ENCODE results near the gene SGCD.
"Not testable (repeated sequence)": the region's sequence is repeated elsewhere in the genome, so short reads cannot be mapped to it uniquely, and the experiment has no call there.

Gene SGCD

DNA sequence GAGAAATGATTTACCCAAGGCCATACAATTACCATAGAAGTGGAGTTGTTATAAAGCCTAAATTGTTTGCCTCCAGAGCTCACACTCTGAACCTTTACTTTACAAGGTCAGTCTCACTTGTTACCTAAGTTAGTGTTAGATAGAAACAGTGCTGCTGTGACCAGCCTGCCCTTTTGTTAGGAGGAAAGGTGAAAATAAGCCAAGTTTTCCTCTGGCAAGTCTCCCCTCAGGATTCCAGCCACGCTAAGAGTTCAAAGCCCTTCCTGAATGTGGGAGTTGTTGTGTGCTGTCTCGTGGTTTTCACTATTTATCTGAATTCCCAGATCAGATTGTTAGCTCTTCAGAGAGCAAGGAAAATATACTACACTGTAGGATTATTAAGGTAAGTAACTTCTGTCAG lies 260.0 kb downstream of the SGCD start:
- DNase-seq, result no peak

DNA sequence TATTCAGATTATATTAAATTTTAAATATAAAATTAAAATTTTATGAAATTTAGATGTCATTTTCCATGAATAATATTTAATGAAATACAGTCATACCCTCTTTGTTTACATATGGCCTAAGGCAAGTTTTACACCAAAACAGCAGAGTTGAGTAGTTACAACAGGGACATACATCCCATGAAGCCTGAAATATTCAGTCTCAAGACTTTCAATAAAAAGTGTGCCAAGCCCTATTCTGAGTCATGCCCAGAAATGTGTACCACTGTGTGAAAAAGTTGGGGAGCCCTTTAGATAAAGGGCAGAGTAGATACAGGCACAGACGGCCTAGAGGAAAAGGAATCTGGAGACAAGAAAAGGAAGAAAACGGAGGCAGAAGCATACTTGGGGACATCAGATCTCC lies 261.3 kb downstream of the SGCD start:
- no peak for DNase-seq

DNA sequence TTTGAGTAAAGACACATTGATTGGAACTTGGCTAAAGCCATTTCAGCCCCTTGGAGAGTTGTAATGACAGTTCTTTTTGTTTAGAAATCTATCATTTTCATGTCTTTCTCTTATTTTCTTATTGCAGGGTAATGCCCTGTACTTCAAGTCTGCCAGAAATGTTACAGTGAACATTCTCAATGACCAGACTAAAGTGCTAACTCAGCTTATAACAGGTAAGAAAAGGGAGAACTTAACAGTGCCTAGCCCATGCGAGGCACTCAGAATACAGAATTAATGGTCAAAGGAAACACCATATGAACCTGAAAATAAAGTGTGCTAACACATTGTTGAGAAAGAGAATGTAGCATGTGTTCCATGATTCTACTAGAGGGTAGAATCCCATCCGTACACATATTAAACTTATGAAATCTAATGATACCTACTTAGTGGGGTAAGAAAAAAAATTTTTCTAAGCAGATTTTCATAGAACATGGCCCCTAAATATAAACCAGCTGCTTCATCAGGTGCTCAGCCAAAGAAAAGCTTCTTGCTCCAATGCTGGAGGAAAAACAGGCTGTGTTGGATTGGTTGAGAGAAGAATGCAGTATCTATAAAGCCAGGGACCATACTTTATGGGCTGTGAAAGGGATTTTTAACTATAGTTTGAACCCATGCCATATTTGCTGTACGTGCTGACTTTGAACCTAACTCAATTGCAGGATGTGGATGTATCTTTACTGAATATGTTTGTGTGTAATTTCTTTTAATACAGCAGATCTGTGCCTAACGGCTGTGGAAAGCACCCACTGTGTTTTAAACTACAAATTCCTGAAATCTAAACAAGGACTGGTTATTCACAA lies 262.4 kb downstream of the SGCD start:
- DNase-seq, result no peak

DNA sequence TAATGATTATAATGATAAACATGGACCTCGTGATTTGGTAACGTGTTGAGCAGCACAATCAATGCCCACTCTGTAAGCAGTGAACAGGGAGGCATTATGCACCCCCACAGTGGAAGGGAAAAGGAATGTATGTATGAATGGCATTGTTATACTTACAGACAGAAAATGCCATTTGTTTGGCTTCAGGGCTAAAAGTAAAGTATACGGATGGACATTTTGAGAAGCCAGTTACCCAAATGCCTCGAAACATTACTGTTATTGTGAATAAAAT lies 262.9 kb downstream of the SGCD start:
- no peak for DNase-seq

DNA sequence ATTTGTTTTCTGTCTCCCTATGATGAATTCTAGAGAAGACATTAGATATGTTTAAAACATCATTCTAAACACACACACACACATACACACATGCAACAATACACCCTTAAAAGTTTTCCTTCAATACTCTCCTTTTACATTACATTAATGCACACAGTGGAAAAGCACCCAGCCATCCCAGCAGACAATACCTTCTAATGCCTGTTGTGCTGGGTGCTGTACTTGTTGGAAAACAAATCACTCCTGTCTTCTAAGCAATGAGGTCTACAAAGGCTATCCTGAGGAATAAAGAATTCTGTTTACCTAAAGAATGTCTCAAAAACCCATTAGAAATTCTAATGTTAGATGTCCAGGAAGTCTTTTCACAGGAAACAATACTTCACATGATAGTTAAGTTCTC lies 264.0 kb downstream of the SGCD start:
- no peak for DNase-seq

DNA sequence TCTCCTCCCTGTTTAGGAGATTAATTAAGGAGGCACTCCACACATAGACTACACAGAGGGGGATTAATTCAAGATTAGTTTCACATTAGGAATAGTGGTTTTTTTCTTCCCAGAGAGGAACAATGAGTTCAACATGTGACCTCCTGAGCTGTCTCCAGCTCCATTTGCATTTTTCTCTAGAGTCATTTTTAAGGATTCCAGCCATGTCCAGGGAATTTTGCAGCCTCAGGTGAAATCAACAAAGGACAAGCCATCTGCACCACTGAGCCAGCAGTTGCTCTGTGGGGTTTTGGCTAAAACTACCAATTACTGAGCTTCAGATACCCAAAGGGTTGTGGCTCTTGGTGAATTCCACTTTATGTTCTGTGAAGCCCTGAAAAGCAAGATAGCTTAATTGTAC lies 264.7 kb downstream of the SGCD start:
- no peak for DNase-seq

DNA sequence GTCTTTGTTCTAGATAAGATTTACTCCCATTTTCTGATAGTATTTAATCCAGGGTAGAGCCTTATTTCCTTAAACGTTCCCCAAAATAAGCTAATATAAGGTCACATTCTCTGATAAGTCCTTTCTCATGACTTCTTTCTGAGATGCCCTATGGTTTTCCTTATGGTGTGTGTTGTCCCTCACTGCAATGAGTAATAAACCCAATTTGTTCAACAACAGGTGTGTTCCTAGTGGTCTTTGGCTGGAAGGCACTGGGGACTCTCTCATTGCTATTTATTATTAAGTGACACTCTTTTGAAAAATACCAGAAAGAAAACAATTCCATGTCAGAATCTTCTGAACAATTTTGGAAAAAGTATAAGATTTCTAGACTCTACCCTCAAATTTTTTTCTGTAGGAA lies 266.6 kb downstream of the SGCD start:
- DNase-seq, result no peak

DNA sequence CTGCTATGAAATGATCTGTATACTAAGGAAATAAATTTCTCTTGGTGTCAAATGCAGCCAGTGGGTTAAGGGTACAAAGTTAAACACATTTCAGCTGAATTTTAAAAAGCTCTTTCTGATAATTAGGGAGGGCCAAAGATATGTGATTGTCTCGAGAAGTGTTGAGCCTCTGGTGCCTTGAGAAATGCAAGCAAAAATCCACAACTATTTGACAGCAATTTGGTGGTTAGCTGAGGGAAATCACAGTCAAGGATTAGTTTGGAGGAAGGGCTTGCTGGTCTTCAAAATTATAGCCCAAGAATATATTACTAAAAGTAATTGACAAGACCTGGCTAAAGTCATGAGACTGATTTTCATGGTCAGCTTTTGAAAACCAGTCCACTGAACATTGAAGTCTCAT lies 267.4 kb downstream of the SGCD start:
- DNase-seq, result no peak

DNA sequence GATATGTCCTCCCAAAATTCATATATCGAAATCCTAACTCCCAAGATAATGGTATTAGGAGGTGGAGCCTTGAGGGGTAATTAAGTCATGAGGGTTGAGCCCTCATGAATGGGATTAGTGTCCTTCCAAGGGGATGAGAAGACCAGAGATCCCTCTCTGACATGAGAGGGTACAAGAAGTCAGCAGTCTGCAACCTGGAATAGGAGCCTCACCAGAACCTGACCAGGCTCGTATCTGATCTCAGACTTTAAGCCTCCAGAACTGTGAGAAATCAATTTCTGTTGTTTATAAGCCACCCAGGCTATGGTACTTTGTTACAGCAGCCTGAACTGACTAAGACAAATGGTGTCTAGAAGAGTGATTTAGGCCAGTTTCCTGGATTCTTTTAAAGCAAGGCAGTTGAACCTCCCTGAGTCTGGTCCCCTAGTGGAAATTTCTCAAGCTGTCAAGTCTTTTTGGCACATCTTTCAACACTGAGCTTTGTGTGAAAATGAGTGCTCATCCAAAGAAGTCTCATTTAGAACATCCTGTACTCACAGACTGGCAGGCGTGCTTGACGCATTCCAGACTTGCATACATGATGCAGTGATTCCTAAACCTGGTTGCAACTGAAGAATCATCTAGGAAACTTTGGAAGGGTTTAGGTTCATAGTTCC lies 268.3 kb downstream of the SGCD start:
- DNase-seq, result no peak

DNA sequence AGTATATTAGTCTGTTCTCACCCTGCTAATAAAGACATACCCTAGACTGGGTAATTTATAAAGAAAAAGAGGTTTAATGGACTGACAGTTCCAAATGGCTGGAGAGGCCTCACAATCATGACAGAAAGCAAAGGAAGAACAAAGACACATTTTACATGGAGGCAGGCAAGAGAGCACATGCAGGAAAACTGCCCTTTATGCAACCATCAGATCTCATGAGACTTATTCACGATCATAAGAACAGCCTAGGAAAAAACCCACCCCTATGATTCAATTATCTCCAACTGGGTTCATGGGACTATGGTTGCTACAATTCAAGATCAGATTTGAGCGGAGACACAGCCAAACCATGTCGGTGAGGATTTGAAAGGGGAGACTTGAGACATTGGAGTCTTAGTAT lies 270.3 kb downstream of the SGCD start:
- DNase-seq, result no peak

DNA sequence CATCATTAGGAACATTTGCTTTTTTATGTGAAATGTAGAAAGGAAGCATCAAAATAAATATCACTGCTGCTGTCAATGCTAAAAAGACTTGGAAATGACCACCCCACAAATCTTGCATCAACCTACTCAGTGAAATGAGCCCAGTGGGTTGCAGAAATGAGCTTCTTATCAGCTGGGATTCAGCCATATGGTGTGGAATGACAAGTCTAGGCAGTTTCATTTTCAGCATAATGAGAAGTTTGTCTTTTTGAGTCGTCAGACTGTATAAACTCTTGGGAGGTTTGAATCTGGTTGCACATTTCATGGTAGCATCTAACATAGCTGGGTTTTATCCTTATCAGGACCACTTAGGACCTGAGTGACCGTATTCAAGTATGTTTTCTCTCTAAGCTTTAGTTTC lies 272.0 kb downstream of the SGCD start:
- DNase-seq, result no peak

DNA sequence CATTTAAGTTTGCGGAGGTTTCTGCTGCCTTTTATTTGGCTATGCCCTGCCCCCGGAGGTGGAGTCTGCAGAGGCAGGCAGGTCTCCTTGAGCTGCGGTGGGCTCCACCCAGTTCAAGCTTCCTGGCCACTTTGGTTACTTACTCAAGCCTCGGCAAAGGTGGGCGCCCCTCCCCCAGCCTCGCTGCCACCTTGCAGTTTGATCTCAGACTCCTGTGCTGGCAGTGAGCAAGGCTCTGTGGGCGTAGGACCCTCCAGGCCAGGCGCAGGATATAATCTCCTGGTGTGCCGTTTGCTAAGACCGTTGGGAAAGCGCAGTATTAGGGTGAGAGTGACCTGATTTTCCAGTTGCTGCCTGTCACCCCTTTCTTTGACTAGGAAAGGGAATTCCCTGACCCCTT lies 283.6 kb downstream of the SGCD start:
- DNase-seq, result not testable (repeated sequence)

DNA sequence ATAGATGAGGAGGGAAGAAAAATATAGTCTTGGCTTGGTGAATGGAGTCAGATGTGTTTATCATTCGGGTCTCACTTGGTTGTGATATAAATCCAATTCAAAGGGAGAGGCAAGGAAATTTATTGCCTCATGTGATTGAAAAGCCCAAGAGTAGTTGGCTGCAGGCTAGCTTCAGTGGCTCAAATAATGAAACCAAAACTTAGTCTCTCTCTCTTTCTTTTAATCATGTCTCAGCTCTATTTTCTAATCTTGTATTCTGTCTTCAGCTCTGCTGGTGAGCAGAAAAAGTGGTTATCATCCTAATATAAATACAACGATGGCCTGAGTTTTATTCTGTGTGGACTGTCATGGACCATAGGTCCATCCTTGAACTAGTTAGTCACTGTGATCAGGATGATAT lies 288.9 kb downstream of the SGCD start:
- DNase-seq, result no peak

DNA sequence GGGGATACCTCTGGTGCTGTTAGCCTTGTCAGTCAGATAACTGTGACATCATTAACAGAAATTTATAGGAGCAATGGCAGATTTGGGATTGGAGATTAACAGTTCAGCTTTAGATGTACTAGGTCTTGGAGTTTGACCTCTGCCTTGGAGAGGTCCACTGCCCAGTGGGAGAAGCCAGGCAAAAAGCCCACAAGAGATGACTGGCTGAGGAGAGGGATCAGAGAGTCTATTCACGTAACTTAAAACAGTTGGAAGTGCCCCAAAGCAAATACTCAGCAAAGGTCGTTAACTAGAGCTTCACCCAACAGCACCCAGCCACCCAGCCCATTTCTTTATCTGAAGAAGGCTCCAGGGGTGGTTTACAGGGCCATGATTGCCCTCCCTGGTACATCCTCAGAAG lies 290.5 kb downstream of the SGCD start:
- DNase-seq, result no peak

DNA sequence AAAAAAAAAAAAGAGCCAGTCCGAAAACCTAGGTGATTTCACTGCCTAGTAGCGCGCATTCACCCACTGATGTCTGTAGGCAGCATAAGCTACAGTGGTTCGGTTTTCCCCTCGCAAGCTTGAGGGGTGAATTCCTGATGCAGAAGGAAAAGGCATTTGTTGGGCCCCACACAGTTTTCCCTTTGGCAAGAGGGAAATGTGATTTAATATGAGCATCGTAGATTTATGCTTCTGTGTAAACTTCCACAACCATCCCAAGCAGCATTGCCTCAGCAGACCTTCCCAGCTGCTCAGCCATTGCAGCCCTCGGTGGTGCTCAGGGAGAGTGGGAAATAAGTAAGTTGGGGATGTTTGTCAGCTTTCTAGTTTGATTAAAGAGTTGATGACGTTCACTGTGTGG lies 291.6 kb downstream of the SGCD start:
- DNase-seq, result no peak

DNA sequence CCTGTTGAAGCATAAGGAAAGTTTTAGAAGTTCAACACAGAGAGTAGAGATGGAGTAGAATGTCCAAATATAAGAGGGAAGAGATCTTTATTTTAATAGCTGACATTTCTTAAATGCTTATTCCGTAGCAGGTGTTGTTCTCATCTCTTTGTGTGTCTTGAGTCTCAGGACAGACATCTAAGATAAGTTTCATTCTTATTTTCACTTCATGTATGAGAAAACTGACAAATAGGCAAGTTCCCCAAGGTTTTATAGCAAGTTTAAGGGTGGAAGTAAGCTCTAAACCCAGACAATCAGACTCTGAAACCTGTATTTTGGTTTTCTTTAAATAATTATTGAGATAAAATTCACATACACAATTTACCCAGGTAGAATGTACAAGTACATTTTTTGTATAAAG lies 294.8 kb downstream of the SGCD start:
- no peak for DNase-seq

DNA sequence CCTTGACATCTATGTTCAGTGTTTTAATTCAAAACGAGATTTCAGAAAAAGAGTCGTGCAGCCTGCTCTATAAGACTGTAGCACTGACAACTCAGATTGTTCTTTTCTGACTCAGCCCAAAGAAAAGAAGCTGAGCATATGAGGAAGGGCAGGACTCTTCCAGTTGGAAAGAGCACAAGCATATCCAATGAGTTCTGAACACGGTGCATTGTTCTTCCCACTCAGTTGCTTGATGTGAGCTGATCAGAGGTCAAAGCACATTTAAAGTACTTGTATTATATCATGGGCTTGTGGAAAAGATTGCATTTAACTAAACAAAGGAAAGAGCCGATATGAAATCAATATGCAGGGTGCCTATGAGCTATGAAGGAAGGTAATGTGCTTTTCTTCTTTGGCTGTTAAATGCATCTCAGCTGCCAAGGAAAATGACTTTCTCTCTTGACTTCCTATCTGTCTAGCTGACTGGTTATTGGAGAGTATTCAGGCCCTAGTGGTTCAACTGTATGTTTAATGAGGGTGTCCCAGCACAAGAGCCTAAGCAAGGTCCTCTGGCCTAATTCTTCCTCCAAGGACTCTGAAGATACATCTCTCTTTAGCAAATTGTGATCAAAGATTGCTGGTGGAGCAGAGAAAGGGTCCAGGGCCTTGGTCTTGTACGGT lies 296.5 kb downstream of the SGCD start:
- DNase-seq, result no peak

DNA sequence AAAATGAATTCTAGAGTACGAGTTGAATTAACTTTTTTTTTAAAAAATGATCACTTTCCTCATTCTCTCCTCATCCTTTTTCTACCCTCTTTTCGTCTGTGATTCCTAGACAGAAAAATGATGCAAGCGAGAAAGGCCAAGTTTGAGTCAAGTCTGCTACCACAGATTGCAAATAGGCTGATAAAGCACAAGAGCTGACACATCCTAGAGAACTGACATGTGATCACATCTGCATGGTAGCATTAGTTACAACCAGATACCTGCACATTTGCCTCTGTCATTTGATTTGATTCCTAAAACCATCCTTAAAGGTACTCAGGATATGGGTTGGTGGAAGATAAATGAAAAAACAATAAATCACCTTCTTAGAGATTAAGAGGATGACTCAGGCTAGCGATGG lies 297.7 kb downstream of the SGCD start:
- no peak for DNase-seq

DNA sequence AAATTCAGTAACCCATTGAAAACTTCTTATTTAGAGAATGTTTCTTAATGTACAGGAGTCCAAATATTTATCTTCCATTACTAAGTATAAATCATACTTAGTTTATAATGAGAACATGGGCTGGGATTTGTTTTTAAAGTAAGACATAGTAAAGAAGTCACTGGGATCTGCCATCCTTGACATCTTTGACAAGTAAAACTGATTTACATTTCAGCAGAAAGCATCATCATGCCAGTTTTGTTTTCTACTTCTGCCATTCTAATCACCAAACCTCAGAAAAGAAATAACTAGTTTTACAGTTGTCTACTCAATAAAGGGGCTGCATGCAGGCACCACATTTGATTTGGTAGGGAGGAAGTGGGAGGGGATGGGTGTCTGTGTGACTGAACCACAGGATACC lies 301.5 kb downstream of the SGCD start:
- DNase-seq, result no peak

DNA sequence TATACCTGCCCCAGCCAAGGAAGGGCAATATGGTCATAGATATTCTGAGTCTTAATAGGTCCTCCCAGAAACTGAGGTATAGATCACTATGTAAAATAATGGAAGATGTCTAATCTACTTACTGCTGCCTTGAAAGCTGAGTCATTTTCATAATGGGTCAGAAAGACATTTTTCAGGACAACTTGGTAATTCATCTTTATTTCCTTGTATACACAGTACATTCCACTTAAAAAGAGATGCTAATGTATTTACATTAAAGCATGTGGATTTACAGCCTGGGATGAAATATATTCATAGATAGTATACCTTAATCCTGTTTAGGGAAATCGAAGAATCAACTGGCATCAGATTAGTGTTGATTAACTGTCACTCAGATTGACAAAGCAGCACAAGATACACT lies 304.0 kb downstream of the SGCD start:
- no peak for DNase-seq

DNA sequence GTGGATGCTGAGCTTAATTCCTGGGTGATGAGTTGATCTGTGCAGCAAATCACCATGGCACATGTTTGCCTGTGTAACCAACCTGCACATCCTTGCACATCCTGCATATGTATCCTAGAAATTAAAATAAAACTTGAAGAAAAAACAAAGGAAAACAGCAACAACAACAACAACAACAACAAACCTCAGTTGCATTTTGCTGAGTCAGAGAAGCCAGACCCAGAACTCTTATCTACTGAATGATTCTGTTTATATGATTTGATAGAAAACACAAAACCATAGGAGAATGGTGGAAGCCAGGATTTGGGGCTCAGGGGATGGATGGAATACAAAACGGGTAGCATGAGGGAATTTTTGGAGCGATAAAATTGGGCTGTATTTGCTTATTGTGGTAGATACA lies 307.3 kb downstream of the SGCD start:
- no peak for DNase-seq

DNA sequence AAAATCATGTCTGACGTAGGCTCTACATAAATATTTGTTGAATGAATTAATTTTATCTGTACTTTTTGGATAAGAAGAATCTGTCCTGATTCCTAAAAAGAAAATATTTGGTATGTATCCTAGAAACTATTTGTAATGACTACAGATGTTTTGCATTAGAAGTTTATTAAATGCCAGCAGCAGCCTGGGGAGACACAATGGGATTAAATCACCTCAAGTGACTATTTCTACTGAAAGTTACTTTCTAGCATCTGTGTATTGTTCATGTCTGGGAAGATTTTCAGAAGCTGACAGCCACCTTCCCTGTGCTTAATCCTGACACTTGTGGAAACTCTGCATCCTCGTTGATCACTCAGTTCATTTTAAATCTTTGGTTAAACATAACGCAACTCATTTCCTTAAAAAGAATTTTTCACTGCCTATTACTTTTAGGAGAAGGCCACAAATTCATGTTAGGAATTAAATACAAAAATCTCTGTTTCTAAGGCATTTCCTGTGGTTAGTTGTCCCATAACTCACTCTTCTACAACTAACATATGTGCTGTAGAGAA lies 313.8 kb downstream of the SGCD start:
- DNase-seq, result no peak

DNA sequence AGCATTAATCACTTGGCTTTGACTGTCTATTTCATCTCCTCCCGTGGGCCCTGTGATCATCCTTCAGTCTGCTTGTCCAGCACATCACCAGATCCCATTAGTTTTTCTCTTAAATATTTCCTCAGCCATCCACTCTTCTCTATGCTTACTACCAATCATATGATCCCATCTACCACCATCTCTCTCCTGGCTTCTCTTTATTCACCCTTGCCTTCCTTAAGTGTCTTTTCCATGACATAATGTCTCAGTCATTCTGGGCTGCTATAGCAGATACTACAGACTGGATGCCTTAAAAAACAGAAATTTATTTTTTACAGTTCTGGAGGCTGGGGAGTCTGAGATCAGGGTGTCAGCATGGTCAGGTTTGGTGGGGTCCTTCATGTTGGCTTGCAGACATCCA lies 314.7 kb downstream of the SGCD start:
- no peak for DNase-seq

DNA sequence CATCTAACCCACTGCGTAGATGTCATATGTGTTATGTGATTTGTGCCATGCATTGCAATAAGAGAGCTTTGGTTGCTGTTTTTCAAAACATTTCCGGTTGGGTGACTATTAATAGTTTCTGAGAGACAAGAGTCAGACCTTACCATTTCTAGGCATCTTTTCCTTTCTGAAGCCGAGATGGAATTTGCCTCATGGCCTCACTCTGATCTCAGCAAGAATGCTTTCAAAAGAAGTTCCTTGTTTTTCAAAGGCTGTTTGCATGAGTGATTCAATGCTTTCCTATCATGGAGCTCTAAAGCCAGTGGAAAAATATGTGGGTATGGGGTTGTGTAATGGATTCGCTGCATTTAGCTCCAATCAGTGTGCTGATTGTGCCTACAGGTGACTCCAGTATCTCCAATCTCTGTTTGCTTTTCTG lies 320.1 kb downstream of the SGCD start:
- DNase-seq, result no peak
